Ectodermal cell (in vitro differentiated cells): ENCODE measurements around the gene HSPB8.
A peak's percentile ranks its signal among the peaks of the same experiment; 100 is the strongest.

Source experiments
- H3K27ac ChIP-seq: 2 replicates; pipeline ENCODE4 v1.7.0; 2013; ENCODE audit warnings: mild to moderate bottlenecking, low read depth, low read length; ENCODE audit not compliant: insufficient read depth, poor library complexity, severe bottlenecking
- H3K27me3 ChIP-seq: 2 replicates; pipeline ENCODE4 v1.7.0; 2013; ENCODE audit warnings: mild to moderate bottlenecking, low read length; ENCODE audit not compliant: insufficient read depth, control insufficient read depth, poor library complexity, severe bottlenecking
- H3K36me3 ChIP-seq: one replicate; pipeline ENCODE4 v1.7.0; 2013; ENCODE audit warnings: low read length; ENCODE audit not compliant: control insufficient read depth, insufficient read depth
- H3K4me1 ChIP-seq: one replicate; pipeline ENCODE4 v1.7.0; 2013; ENCODE audit warnings: low read length; ENCODE audit not compliant: control insufficient read depth, insufficient read depth
- H3K4me3 ChIP-seq: 2 replicates; pipeline ENCODE4 v1.7.0; 2013; ENCODE audit warnings: low read depth, low read length, control low read depth; ENCODE audit not compliant: insufficient read depth
- H3K9me3 ChIP-seq: 2 replicates; pipeline ENCODE4 v1.7.0; 2013; ENCODE audit warnings: mild to moderate bottlenecking, low read length, moderate library complexity; ENCODE audit not compliant: control insufficient read depth
- WGBS, 2 experiments: methylation state at CpG; one replicate each; pipeline ENCODE4 v1.1.7; 2013; ENCODE audit warnings: missing lambda C conversion rate in 2 of 2; 5-methylcytosine and 5-hydroxymethylcytosine counted together

The HSPB8 gene

DNA sequence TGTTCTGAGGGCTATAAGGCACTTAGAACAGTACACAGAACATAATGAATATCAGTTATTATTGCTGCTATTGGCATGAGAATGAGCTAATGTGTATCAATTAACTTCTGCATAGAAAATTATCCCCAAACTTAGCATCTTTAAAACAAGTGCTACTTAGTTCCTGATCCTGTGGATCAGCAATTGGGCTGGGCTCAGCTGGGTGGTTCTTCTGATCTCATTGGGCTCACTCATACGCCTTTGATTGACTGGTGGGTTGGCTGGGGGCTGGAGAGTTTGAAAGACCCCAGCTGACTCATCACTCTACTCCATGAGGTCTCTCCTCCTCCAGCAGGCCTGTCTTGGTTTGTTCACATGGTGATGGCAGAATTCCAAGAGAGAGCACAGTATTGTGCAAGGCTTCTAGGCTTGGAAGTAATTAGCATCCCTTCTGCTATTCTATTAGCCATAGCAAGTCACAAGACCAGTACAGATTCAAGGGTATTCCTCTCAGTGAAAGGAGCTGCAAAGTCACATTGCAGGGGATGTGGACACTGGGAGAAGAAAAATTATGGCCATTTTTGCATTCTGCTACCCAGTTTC, 27.2 kb upstream of the HSPB8 start:
- Histone ChIP-seq H3K36me3 (no peaks in the 10 kb centered on the region), H3K9me3 (no peaks in the 10 kb centered on the region), H3K4me1 (no peaks in the 10 kb centered on the region), H3K27me3 (no peaks in the 10 kb centered on the region), H3K4me3 (no peak overlapping the region), H3K27ac (no peak overlapping the region)
- 92 to 96% methylated on average over 1 of the region's 1 CpG for WGBS, 2 experiments

DNA sequence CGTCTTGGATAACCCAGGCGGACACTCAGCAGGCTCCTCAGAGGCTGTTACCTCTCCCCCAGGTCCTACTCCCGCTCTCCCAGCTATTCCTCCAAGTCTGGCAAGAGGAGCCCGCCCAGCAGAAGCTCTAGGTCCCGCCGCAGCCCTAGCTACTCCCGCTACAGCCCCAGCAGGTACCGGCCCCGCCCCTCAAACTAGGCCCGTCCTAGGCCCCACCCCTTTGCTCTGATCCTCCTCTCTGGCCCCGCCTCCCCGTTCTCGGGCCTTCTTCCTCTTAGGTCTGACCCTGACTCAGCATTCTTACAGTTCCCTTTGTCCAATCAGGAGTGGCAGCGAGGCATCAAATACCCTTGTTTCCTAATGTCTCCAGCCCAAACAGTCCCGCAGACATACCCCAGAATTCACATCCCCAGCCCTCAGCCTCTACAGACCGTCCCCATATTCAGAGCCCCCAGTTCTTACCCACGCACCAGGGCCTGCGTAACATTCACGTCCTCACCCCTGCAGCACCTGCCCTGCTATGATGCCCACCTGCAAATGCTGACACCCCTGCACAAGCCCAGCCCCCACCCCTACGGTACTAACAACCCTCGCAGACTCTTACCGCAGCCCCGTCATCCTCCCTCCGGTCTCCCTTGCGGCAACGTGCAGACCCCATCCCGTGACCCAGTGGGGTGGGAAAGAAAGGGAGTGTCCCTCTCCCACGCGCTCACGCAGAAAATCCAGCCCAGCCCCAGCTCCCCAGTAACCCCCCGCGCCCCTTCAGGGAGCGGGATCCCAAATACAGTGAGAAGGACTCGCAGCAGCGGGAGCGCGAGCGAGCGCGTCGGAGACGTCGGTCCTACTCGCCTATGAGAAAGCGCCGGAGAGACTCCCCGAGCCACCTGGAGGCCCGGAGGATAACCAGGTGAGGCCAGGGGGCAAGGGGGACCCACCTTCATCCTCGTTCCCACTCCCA, 25.0 kb upstream of the HSPB8 start:
- Histone ChIP-seq H3K36me3 (no peaks in the 10 kb centered on the region), H3K9me3 (no peaks in the 10 kb centered on the region), H3K27ac (peak overlapping the region; percentile 41), H3K4me3 (peak overlapping the region; percentile 38), H3K27me3 (no peaks in the 10 kb centered on the region), H3K4me1 (no peaks in the 10 kb centered on the region)
- WGBS, 2 experiments: 26 to 33% methylated on average over 49 of the region's 49 CpGs

GRCh38 chr12:119154435-119154818, 24.3 kb upstream of the HSPB8 start:
- no peak overlapping the region for H3K27ac ChIP-seq
- no peaks in the 10 kb centered on the region for H3K9me3 ChIP-seq
- no peaks in the 10 kb centered on the region for H3K4me1 ChIP-seq
- H3K4me3 ChIP-seq: peak overlapping the region; percentile 38
- H3K27me3 ChIP-seq: no peaks in the 10 kb centered on the region
- WGBS, 2 experiments: 56 to 58% methylated on average over 11 of the region's 11 CpGs
- no peaks in the 10 kb centered on the region for H3K36me3 ChIP-seq

DNA sequence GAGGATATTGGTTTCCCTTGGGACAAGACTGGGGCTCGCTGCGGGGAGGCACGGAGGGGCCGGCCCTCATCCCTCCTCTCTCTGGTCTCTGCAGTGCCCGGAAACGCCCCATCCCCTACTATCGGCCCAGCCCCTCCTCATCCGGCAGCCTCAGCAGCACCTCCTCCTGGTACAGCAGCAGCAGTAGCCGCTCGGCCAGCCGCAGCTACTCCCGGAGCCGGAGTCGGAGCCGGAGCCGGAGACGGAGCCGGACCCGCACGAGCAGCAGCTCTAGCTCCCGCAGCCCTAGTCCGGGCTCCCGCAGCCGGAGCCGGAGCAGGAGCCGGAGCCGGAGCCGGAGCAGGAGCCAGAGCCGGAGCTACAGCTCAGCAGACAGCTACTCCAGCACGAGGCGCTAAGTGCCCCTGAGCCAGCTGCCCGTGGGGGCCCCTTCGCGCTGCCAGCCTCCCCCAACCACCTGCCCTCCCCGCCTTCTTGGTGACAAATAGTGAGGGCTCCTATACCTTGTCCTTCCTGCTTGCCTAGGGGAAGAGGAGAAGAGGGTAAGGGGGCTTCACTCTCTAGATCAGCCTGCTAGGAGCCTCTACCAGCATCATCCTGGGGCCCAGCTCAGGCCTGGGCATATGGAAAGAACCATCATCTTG, 22.2 kb upstream of the HSPB8 start:
- Histone ChIP-seq H3K9me3 (no peaks in the 10 kb centered on the region), H3K36me3 (no peaks in the 10 kb centered on the region), H3K4me1 (no peaks in the 10 kb centered on the region), H3K27ac (no peak overlapping the region), H3K4me3 (no peak overlapping the region), H3K27me3 (no peaks in the 10 kb centered on the region)
- 80 to 86% methylated on average over 34 to 35 of the region's 35 CpGs for WGBS, 2 experiments

- Histone ChIP-seq H3K27ac (no peak overlapping the region), H3K4me1 (no peaks in the 10 kb centered on the region), H3K4me3 (no peak overlapping the region), H3K27me3 (no peaks in the 10 kb centered on the region), H3K9me3 (no peaks in the 10 kb centered on the region), H3K36me3 (no peaks in the 10 kb centered on the region)
- 94 to 95% methylated on average over 6 of the region's 6 CpGs for WGBS, 2 experiments
Observed at GRCh38 chr12:119157528-119157927, 21.2 kb upstream of the HSPB8 start.

DNA sequence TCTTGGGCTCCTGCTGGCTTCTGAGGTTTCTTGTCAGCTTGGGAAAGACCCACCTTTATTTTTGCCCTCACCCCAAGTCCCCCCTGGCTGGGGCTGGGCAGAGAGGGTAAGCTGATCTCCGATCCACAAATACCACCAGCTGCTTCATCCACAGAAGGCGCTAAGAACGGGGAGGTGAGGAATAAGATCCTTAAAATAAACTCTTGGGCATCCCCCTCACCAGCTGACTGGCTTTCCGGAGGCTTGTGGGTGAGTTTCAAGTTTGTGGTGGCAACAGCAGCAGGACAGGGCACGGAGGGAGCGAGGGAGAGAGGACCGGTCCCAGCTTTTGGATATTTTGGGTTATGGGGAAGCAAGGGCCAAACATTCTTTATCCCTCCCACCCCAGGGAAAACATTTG, 20.8 kb upstream of the HSPB8 start:
- Histone ChIP-seq H3K4me3 (no peak overlapping the region), H3K9me3 (no peaks in the 10 kb centered on the region), H3K4me1 (no peaks in the 10 kb centered on the region), H3K27me3 (no peaks in the 10 kb centered on the region), H3K27ac (no peak overlapping the region), H3K36me3 (no peaks in the 10 kb centered on the region)
- WGBS, 2 experiments: 91 to 95% methylated on average over 5 to 7 of the region's 7 CpGs

DNA sequence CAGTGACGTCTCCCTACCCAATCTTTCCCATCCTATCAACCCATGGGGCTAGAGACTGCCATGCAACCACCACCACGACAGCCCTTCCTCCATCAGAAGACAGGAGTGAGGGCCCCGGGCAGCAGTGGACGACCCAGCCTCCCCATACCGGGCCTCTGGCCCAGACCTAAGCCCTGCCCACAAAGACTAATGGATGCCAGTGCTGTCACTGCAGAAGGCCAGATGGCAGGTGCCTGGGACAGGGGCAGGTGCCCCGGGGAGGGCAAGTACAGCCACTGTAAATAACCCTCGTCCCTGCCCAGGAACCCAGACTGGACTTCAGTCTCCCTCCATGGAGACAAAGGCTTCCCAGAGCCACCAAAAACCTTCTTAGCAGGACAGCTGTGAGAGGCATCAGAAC, 20.3 kb upstream of the HSPB8 start:
- no peak overlapping the region for H3K4me3 ChIP-seq
- no peaks in the 10 kb centered on the region for H3K27me3 ChIP-seq
- no peaks in the 10 kb centered on the region for H3K4me1 ChIP-seq
- H3K9me3 ChIP-seq: no peaks in the 10 kb centered on the region
- no peak overlapping the region for H3K27ac ChIP-seq
- no peaks in the 10 kb centered on the region for H3K36me3 ChIP-seq
- WGBS, 2 experiments: 93 to 94% methylated on average over 7 of the region's 7 CpGs

DNA sequence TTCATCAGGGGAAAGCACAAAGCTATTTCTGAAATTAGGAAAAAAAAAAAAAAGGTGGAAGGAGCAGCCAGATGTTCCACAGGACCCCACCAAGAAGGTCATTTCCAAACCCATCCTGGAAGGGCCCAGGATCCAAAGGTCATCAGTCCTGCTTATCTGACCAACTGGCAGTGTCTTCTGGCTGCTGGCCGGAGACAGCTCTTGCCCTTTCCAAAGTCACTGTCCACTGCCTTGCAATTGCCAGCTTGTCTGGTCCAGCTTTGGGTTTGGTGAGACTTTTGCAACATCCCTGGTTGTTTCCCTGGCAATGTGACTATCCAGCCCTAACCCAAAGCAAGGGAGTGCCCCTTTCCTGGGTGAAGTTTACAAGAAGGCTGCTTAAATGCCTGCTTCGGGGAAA, 18.9 kb upstream of the HSPB8 start:
- Histone ChIP-seq H3K4me3 (no peak overlapping the region), H3K27me3 (no peaks in the 10 kb centered on the region), H3K9me3 (no peaks in the 10 kb centered on the region), H3K27ac (no peak overlapping the region), H3K4me1 (no peaks in the 10 kb centered on the region), H3K36me3 (no peaks in the 10 kb centered on the region)
- 83 to 95% methylated on average over 2 of the region's 2 CpGs for WGBS, 2 experiments

DNA sequence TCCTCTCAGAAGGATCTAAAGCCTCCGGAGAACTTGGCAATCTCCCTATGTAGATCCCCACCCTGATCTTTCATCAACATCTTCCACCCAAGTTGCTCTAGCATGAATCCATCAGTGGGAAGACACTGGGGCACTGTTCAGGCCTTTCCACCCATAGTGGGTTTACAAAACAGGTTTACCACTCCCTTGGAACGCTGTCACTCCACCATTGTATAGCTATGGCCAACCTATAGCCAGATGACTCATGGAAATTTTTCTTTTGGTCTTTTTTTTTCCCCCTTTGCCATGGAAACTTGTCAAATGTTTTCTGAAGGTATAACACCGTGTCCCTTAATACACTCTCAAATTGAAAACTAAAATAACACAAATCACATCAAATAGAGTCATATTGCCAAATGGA, 10.8 kb upstream of the HSPB8 start:
- Histone ChIP-seq H3K4me1 (no peaks in the 10 kb centered on the region), H3K27ac (no peak overlapping the region), H3K27me3 (no peaks in the 10 kb centered on the region), H3K36me3 (no peaks in the 10 kb centered on the region), H3K9me3 (no peaks in the 10 kb centered on the region), H3K4me3 (no peak overlapping the region)
- WGBS, 2 experiments: 93 to 96% methylated on average over 2 to 3 of the region's 3 CpGs

DNA sequence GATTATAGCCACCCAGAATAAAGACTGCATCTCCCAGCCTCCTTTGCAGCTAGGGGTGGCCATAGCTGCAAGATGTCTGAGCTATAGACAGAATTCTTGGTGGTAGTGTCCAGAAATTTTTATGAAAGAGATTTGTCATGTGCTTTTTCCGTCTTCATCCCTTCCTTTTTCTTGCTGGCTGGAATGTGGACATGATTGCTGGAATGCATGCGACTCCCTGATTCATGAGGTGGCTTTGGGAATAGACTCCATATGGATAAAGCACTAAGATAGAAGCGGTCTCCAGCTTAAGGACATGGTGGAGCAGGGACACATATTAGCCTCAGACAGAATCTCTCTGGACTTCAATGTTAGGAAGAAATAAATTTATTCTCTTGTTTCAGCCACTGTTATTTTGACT, 10.0 kb upstream of the HSPB8 start:
- Histone ChIP-seq H3K27me3 (no peaks in the 10 kb centered on the region), H3K36me3 (no peaks in the 10 kb centered on the region), H3K4me3 (no peak overlapping the region), H3K4me1 (no peaks in the 10 kb centered on the region), H3K9me3 (no peaks in the 10 kb centered on the region), H3K27ac (no peak overlapping the region)
- WGBS, 2 experiments: 91 to 98% methylated on average over 3 of the region's 3 CpGs
